ENCODE measurements around the gene CARNS1. TPM values are rescaled to one million over a fixed set of nuclear protein-coding genes. Genes with fewer than 3 reads are reported as not detected.

The CARNS1 gene
- total and polyA plus RNA-seq, 7 donors = 0.16 to 0.83 (median 0.55) TPM; not detected in 2

DNA sequence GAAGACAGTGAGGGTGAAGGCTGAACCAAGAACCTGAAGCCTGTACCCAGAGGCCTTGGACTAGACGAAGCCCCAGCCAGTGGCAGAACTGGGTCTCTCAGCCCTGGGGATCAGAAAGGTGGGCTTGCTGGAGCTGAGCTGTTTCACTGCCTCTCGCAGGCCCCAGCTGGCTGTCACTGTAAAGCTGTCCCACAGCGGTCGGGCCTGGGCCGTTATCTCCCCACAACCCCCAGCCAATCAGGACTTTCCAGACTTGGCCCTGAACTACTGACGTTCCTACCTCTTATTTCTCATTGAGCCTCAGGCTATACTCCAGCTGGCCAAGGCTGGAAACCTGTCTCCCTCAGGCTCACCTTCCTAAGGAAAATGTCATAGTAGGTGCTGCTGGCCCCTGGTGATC, 17.9 kb upstream of the CARNS1 start:
- TF ChIP-seq EP300 (IDR thresholded peaks at IDR 0.05) = no peak
- no peak for TF ChIP-seq POLR2A (IDR thresholded peaks at IDR 0.05)
- TF ChIP-seq POLR2AphosphoS5 (IDR thresholded peaks at IDR 0.05) = no peak
- TF ChIP-seq, protein P1, sequence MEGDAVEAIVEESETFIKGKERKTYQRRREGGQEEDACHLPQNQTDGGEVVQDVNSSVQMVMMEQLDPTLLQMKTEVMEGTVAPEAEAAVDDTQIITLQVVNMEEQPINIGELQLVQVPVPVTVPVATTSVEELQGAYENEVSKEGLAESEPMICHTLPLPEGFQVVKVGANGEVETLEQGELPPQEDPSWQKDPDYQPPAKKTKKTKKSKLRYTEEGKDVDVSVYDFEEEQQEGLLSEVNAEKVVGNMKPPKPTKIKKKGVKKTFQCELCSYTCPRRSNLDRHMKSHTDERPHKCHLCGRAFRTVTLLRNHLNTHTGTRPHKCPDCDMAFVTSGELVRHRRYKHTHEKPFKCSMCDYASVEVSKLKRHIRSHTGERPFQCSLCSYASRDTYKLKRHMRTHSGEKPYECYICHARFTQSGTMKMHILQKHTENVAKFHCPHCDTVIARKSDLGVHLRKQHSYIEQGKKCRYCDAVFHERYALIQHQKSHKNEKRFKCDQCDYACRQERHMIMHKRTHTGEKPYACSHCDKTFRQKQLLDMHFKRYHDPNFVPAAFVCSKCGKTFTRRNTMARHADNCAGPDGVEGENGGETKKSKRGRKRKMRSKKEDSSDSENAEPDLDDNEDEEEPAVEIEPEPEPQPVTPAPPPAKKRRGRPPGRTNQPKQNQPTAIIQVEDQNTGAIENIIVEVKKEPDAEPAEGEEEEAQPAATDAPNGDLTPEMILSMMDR (IDR thresholded peaks at IDR 0.05) = no peak
- no peaks in the 10 kb centered on the region for H3K27me3 ChIP-seq
- H3K4me3 ChIP-seq = no peak overlapping the region
- H3K4me1 ChIP-seq = peaks cover 0 to 56% (median 36%) of the 10 kb centered on the region in 4 donors
- H3K36me3 ChIP-seq = peaks cover 23 to 63% (median 30%) of the 10 kb centered on the region in 4 donors
- 85 to 86% methylated on average over 6 of the region's 6 CpGs for WGBS, 2 donors
- H3K27ac ChIP-seq = no peak overlapping the region
- DNase-seq = no peak
- no peaks in the 10 kb centered on the region for H3K9me3 ChIP-seq
- intact Hi-C loops (cut with DNase I) = no loop called here

DNA sequence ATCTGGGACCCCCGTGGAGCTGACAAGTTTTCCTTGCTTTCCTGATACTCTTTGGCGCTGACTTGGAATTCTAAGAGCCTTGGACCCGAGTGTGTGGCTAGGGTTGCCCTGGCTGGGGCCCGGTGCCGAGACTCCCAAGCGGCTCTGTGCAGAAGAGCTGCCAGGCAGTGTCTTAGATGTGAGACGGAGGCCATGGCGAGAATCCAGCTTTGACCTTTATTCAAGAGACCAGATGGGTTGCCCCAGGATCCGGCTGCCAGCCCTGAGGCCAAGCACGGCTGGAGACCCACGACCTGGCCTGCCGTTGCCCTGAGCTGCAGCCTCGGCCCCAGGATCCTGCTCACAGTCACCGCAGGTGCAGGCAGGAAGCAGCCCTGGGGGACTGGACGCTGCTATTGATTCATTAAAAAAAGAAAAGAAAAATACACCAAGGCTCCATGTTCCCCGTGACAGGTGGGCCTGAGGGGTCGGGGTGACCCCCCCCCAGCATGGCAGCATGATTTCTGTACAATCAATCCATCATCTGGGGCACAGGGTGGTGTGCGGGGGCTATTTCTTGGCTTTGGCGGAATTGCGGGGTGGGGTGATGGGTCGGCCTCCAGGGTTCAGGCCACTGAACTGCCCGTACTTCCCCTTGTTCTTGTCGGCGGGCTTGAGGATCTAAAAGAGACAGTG, 17.4 kb upstream of the CARNS1 start:
- 86 to 90% methylated on average over 24 of the region's 24 CpGs for WGBS, 2 donors
- Histone ChIP-seq H3K27ac (no peak overlapping the region), H3K4me1 (peaks cover 0 to 51% (median 34%) of the 10 kb centered on the region in 4 donors), H3K27me3 (no peaks in the 10 kb centered on the region), H3K9me3 (no peaks in the 10 kb centered on the region), H3K36me3 (peaks cover 23 to 62% (median 30%) of the 10 kb centered on the region in 4 donors), H3K4me3 (no peak overlapping the region)
- DNase-seq = no peak
- TF ChIP-seq, protein P1 (IDR thresholded peaks at IDR 0.05) = no peak
- TF ChIP-seq POLR2AphosphoS5 (IDR thresholded peaks at IDR 0.05) = no peak
- TF ChIP-seq EP300 (IDR thresholded peaks at IDR 0.05) = no peak
- no peak for TF ChIP-seq POLR2A (IDR thresholded peaks at IDR 0.05)
- intact Hi-C loops (cut with DNase I) = no loop called here

DNA sequence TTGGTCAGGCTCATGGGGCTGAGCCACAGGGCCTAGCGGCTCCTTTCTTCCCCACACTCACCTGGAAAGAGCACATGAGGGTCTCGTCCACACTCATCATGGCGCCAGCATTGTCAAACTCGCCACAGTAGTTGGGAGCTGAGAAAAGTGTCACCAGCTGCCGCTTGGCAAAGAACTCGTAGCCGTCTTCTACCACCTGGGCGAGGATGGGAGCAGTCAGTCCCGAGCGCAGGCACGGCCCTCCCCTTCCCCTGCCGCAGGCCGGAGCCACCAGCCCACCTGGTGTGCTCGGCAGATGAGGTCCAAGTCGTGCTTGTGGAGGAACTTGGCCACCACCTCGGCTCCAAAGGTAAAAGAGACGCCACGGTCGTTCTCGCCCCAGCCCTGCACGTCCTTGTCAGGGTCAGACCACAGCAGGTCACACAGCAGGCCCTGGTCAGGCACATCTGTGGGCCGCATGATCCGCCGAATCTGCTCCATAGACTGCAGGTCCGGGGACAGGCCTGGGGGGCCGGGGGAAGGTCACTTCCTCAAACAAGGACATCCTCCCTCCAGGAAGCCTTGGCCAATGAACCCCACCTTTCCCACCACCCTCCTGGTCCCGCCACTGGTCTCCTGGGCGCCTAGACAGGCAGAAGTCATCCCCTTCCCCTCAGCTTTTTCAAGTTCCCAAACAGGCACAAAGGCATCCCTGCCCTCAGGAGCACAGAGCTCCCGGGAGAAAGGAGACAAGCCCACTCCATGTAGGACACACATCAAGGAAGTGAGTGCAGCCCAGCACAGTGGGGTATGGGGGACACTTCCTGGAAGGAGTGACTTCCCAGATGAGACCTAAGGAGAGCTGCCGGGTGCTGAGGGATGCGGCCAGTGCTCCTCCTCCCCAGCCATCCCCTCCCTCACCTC, 16.6 kb upstream of the CARNS1 start:
- DNase-seq = no peak
- WGBS, 2 donors = 88 to 89% methylated on average over 31 of the region's 31 CpGs
- H3K27me3 ChIP-seq = peaks cover 0 to 4% (median 0%) of the 10 kb centered on the region in 3 donors
- no peaks in the 10 kb centered on the region for H3K9me3 ChIP-seq
- intact Hi-C loops (cut with DNase I) = no loop called here
- TF ChIP-seq POLR2A (IDR thresholded peaks at IDR 0.05) = no peak
- TF ChIP-seq, protein P1 (IDR thresholded peaks at IDR 0.05) = no peak
- no peak for TF ChIP-seq POLR2AphosphoS5 (IDR thresholded peaks at IDR 0.05)
- no peak for TF ChIP-seq EP300 (IDR thresholded peaks at IDR 0.05)
- H3K4me3 ChIP-seq = no peak overlapping the region
- peaks cover 23 to 54% (median 30%) of the 10 kb centered on the region in 4 donors for H3K36me3 ChIP-seq
- H3K4me1 ChIP-seq = peaks cover 0 to 46% (median 36%) of the 10 kb centered on the region in 4 donors
- H3K27ac ChIP-seq = peak overlapping the region in 3 of 4 donors; percentile 92 to 93 (median 92)

DNA sequence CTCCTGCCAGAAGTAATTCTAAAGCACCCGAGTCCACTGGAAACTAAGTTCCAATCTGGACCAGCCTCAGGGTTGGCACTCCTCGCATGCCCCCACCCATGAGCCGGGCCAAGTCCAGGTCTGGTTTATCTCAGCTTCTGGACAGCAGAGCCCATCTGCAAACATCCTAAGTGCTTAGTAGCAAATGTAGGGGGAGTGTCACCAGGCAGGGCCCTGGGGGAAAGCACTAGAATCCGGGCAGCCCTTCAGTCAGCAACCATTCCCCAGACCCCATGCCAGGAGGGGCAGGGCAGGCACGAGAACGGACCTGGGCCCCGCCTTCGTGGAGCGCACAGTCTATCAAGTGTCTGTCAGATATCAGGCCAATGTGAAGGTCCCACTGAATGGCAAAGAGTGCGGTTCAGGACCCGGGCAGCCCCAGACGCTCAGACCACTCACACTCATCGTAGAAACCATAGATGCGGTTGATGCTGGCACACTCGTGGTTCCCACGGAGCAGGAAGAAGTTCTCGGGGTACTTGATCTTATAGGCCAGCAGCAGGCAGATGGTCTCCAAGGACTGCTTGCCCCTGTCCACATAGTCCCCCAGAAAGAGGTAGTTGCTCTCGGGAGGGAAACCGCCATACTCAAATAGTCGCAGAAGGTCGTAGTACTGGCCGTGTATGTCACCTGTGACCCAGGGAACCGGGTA, 15.1 kb upstream of the CARNS1 start:
- WGBS, 2 donors = 12 to 42% methylated on average over 23 of the region's 23 CpGs
- Histone ChIP-seq H3K9me3 (no peaks in the 10 kb centered on the region), H3K27ac (peak overlapping the region; percentile 92 to 93 (median 92)), H3K4me1 (peaks cover 0 to 46% (median 36%) of the 10 kb centered on the region in 4 donors), H3K27me3 (peaks cover 0 to 19% (median 0%) of the 10 kb centered on the region in 3 donors), H3K36me3 (peaks cover 23 to 44% (median 30%) of the 10 kb centered on the region in 4 donors), H3K4me3 (peak overlapping the region; percentile 74 to 84 (median 76))
- TF ChIP-seq POLR2A (IDR thresholded peaks at IDR 0.05) (no peak), POLR2AphosphoS5 (IDR thresholded peaks at IDR 0.05) (peak; percentile 70 to 95 (median 83))
- TF ChIP-seq, protein P1 (IDR thresholded peaks at IDR 0.05) = no peak
- intact Hi-C loops (cut with DNase I) = loop anchor here (2.0 to 5.0 kb wide), 2 partner anchors 68 to 82 kb away; partner anchors contain the start of genes AIP and TMEM134
- peak; percentile 93 for DNase-seq
